Activated naive CD4-positive, alpha-beta T cell treated with anti-CD3 and anti-CD28 coated beads, Interleukin-2, amount 50 U/mL, for 24 hours (primary cell): ENCODE measurements around the gene DIDO1.

Experiments used
- H3K27ac Mint-ChIP-seq: one replicate; pipeline ENCODE4 v1.8.0; 2021; ENCODE audit warnings: mild to moderate bottlenecking, mixed read lengths
- H3K27me3 Mint-ChIP-seq: one replicate; pipeline ENCODE4 v1.8.0; 2021; ENCODE audit warnings: mixed read lengths
- H3K36me3 Mint-ChIP-seq: one replicate; pipeline ENCODE4 v1.8.0; 2021; ENCODE audit warnings: mixed read lengths
- H3K4me1 Mint-ChIP-seq: one replicate; pipeline ENCODE4 v1.8.0; 2021; ENCODE audit warnings: mixed read lengths
- H3K4me3 Mint-ChIP-seq: one replicate; pipeline ENCODE4 v1.8.0; 2021; ENCODE audit warnings: mild to moderate bottlenecking, mixed read lengths
- H3K9me3 Mint-ChIP-seq: one replicate; pipeline ENCODE4 v1.8.0; 2021; ENCODE audit warnings: mixed read lengths

DIDO1 gene

DNA sequence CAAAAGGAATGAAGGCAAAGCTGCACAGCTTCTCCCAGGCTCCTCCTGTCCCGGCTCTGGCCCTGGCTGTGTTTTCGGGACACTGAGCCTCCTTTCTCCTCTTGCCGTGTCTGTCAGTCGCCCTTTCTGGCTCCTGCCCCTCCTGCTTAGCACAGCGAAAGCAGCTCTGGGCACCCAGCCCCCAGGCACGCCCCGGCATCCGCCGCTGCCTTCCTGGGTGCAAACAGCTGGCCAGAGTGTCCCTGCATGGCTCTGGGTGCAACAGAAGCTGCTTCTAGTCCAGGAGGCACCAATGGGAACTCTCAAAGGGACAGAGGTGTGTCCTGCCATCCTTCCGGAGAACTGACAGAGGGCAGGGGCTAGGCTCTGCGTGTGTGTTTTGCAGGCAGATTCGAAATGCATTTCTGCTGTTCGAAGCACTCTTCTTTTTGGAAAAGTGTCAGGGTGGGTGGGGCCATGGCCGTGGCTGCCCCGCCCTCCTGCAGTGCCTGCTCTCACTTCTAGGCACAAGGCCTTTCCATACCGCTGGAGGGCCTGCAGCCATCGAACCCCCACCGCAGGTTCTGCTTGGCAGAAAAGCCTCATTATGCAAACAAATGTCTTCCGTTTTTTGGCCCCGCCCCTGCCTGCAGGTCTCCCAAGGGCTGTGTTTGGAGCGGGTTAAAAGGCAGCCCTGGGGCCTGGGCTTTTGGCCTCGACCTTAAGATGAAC is 93.9 kb downstream of the DIDO1 start:
- Mint-ChIP-seq H3K4me1 (peaks cover 3% of the 10 kb centered on the region), H3K9me3 (no peaks in the 10 kb centered on the region), H3K27me3 (no peaks in the 10 kb centered on the region), H3K27ac (no peak overlapping the region), H3K4me3 (no peak overlapping the region), H3K36me3 (no peaks in the 10 kb centered on the region)

DNA sequence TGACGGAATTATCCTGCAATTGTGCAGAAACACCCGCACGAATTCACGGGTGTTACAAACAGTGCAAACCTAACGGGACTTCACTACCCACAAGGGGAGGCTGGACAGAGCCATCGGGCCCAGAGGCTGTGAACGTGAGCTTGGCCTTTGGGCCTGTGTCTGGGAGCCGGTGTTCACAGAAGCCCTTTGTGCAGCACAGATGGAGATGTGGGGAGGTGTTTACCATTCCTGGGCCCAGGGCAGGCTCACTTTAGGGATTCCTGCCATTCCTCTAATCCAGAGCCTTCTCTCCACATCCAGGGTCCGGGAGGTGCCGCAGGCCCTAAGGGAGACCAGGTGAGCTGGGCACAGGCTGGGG is 94.5 kb downstream of the DIDO1 start:
- no peak overlapping the region for H3K4me3 Mint-ChIP-seq
- peaks cover 3% of the 10 kb centered on the region for H3K4me1 Mint-ChIP-seq
- H3K36me3 Mint-ChIP-seq = no peaks in the 10 kb centered on the region
- no peak overlapping the region for H3K27ac Mint-ChIP-seq
- H3K27me3 Mint-ChIP-seq = no peaks in the 10 kb centered on the region
- H3K9me3 Mint-ChIP-seq = no peaks in the 10 kb centered on the region

DNA sequence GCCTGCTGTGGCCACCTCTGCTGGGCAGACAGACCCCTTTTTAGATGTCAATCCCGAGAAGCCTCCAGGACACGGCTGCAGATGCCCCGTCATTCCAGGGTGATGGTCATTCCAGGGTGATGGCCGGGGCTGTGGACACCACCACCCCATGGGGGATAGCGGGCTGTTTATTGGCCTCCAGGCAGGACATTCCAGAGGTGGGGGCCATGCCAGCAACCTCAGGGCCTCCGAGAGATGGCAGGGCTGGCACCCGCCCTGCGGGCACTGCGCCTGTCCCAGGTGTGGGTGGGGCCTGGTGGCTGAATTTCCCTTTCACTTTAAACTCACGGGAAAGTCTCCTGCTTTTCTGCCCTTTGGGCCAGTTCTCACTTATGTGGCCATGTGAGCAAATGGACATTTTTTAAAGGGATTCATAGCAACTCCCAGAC is 94.9 kb downstream of the DIDO1 start:
- no peak overlapping the region for H3K4me3 Mint-ChIP-seq
- no peak overlapping the region for H3K27ac Mint-ChIP-seq

GRCh38 chr20:62830821-62831220 is 95.5 kb downstream of the DIDO1 start:
- H3K36me3 Mint-ChIP-seq = no peaks in the 10 kb centered on the region
- H3K4me1 Mint-ChIP-seq = peaks cover 3% of the 10 kb centered on the region
- H3K27me3 Mint-ChIP-seq = no peaks in the 10 kb centered on the region
- H3K9me3 Mint-ChIP-seq = no peaks in the 10 kb centered on the region
- H3K27ac Mint-ChIP-seq = no peak overlapping the region
- no peak overlapping the region for H3K4me3 Mint-ChIP-seq

More for the DNA sequence above, 94.9 kb downstream of the DIDO1 start:
- Mint-ChIP-seq H3K36me3 (no peaks in the 10 kb centered on the region), H3K4me1 (peaks cover 3% of the 10 kb centered on the region), H3K9me3 (no peaks in the 10 kb centered on the region), H3K27me3 (no peaks in the 10 kb centered on the region)

DNA sequence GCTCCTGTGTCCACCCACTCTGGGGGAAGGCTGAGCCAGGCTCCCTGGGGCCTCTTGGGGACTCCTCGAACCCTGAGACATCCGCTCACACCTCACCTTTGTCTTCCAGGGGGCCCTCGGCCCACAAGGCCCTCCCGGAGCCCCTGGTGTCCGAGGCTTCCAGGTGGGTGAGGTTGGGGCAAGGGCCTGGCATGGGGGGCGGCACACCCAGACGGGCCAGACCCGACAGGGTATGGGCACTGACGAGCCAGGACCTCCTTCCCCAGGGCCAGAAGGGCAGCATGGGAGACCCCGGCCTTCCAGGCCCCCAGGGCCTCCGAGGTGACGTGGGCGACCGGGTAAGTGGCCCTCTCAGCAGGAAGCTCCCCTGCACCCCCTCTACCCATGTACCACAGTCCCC is 96.1 kb downstream of the DIDO1 start:
- no peaks in the 10 kb centered on the region for H3K27me3 Mint-ChIP-seq
- no peaks in the 10 kb centered on the region for H3K36me3 Mint-ChIP-seq
- no peaks in the 10 kb centered on the region for H3K9me3 Mint-ChIP-seq
- H3K27ac Mint-ChIP-seq = no peak overlapping the region
- H3K4me1 Mint-ChIP-seq = peaks cover 3% of the 10 kb centered on the region
- no peak overlapping the region for H3K4me3 Mint-ChIP-seq

DNA sequence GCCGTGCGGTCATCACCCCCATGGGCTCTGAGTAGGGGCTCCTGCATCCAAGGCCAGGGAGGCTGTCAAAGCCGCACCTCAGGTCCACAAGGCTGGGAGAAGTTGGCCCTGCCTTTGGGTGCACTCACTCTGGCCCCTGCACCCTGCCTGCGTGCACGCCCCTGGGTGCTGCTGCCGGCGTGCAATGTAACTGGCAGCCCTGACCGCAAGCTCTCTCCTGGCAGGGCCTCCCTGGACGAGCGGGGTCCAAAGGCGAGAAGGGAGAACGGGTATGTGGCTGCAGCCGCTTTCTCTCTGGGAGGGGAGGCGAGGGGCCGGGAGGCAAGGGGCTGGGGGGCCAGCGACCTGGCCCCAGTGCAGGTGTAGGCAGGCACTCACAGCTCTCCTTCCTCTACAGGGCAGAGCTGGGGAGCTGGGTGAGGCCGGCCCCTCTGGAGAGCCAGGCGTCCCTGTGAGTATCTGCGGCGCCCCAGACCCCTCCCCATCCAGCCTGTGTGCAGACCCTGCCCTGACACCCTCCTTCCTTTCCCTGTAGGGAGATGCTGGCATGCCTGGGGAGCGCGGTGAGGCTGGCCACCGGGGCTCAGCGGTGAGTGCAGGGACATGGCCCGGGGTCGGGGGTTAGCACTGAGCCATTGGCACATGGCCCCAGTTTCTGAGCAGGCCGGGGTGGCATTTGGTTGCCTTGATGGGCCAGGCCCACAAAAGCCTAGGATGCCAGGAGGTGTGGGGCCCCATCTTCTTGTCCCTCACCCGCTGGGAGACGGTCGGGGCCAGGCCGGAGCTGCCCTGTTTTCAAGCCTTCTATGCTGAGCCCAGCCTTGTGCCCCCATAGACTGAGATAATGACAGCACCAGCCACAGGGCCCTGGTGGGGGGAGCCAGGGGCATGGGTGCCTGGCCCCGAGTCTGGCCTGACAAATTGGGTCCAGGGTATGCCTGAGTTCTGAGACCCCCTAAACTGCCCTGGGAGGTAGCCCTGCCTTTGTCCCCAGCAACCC is 96.8 kb downstream of the DIDO1 start:
- H3K27me3 Mint-ChIP-seq = no peaks in the 10 kb centered on the region
- peaks cover 3% of the 10 kb centered on the region for H3K4me1 Mint-ChIP-seq
- no peak overlapping the region for H3K27ac Mint-ChIP-seq
- H3K4me3 Mint-ChIP-seq = no peak overlapping the region
- H3K9me3 Mint-ChIP-seq = no peaks in the 10 kb centered on the region
- no peaks in the 10 kb centered on the region for H3K36me3 Mint-ChIP-seq

DNA sequence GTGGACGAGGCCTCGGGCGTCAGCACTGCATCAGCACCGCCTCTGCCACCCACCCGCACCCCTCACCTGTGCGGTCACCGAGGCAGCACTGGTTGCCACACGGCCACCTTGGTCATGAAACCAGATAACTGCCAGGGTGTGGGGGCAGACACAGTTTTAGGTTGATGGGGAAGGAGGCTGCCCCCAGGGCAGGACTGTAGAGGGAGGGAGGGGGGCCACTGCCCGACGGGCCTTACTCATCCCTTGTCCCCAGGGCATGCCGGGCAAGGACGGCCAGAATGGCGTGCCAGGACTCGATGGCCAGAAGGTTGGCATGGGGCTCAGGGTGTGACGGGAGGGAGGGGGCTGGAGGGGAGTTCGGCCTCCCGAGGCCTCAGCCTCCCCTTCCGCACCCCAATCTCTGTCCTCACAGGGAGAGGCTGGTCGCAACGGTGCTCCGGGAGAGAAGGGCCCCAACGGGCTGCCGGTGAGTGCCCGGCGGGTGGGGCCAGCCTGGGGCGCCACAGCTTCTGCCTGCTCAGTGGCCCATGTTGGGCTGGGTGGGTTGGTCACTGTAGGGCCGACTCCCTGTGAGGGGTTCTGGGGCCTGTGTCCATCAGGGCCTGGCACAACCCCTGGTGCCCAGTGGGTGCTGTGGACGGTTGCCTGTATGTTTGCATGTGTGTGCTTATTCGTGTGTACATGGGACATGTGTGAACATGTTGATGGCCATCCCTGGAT is 97.6 kb downstream of the DIDO1 start:
- Mint-ChIP-seq H3K27me3 (no peaks in the 10 kb centered on the region), H3K4me3 (no peak overlapping the region), H3K9me3 (no peaks in the 10 kb centered on the region), H3K36me3 (no peaks in the 10 kb centered on the region), H3K4me1 (peaks cover 3% of the 10 kb centered on the region), H3K27ac (no peak overlapping the region)

DNA sequence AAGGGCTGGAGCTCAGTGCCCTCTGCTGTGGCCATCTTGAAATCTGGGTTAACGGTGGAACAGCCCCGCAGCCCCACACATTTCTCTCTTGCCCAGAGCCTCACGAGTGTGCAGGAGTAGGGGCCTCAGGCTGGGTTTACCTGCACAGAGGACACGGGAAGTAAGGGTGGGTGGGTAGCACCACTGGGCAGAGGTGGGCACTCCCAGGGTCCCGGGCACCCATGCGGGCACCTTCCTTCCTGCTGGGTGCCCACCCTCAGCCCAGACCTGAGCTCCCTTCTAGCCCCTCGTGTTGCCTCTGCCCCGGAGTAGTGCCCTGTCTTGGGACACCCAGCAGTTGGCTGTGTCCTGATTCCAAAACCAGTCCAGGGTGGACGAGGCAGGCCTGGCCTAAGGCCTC is 98.3 kb downstream of the DIDO1 start:
- no peak overlapping the region for H3K27ac Mint-ChIP-seq
- H3K9me3 Mint-ChIP-seq = no peaks in the 10 kb centered on the region
- H3K4me3 Mint-ChIP-seq = no peak overlapping the region
- no peaks in the 10 kb centered on the region for H3K36me3 Mint-ChIP-seq
- H3K27me3 Mint-ChIP-seq = no peaks in the 10 kb centered on the region
- peaks cover 4% of the 10 kb centered on the region for H3K4me1 Mint-ChIP-seq
